H7 (cell line): Measurements from ENCODE around the gene CD4. TPM values are rescaled to one million over a fixed set of nuclear protein-coding genes. Genes with fewer than 3 reads are reported as not detected.

Experiments
- DNase-seq: peaks from one replicate; pipeline ENCODE4 v3.0.0; 2012
- H3K27me3 ChIP-seq: 2 replicates; pipeline ENCODE4 v1.6.0; 2011; ENCODE audit warnings: mild to moderate bottlenecking, low read length; ENCODE audit not compliant: control insufficient read depth, insufficient read depth
- H3K36me3 ChIP-seq: replicated peaks from 2 replicates; pipeline ENCODE4 v1.5.1; 2011; ENCODE audit warnings: low read length; ENCODE audit not compliant: control insufficient read depth, insufficient read depth
- H3K4me3 ChIP-seq: 2 replicates; pipeline ENCODE4 v1.5.1; 2011; ENCODE audit warnings: low read depth, mild to moderate bottlenecking, control low read depth, low read length, moderate library complexity; ENCODE audit not compliant: insufficient read depth
- total RNA-seq: library from RNA; depleted of rRNA; stranded (reverse); fragments of >200 nt; shearing (Covaris generic); gene quantifications from 2 replicates; pipeline ENCODE4 v1.2.3, GENCODE V29; 2014

The CD4 gene
- total RNA-seq, 1 experiment from 2014 or later = 0.66 TPM

DNA sequence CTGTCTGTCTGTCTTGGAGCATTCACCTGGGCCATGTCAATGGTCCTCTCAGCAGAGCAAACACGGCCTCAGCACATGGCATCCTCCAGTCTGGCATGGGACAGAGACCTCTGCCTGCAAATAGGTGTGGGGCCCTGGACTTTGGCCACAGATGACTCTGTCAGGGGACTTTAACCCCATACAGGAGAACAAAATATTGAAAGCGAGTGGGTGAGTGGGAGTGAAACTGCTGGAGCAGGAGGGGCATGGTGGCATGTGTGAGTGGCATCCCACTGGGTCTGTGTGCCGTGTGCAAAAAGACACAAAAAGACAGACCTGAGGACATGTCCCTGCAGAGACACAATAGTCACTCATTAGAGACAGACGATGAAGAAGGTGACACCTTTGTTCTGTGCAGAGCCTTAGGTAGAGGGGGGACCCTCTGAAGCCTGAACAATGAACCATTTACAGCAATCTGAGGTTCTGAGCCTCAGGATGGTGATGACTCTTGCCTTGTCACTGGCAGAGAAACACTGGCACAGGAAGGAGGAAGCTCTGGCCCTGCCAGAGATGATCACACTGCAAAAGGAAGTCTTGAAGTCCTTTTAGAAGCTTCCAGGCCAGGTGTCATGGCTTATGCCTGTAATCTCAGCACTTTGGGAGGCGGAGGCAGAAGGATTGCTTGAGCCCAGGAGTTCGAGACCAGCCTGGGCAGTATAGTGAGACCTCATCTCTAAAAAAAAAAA is 9.5 kb upstream of the CD4 start:
- H3K4me3 ChIP-seq = no peak overlapping the region
- DNase-seq = no peak
- peaks cover 34% of the 10 kb centered on the region for H3K27me3 ChIP-seq
- no peaks in the 10 kb centered on the region for H3K36me3 ChIP-seq

DNA sequence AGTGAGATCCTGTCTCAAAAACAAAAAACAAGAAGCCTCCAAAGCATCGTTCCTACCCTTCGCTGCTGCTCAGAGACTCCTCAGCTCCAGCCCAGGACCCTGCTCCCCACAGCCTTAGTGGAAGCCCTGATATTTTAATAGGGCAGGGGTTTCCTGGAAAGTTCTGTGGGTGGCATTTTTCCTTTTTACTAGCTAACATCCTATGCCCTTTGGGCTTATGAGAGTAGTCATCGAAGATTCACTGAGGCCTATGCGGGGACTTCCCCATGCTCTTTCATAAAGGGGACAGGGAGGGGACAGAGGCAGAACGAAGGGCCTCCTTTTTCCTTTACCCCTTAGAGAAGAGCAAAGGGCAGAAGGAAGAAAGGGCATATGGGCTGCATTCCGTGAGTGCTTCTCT is 8.8 kb upstream of the CD4 start:
- no peak overlapping the region for H3K4me3 ChIP-seq
- no peak for DNase-seq
- no peaks in the 10 kb centered on the region for H3K36me3 ChIP-seq
- peaks cover 27% of the 10 kb centered on the region for H3K27me3 ChIP-seq

- H3K36me3 ChIP-seq = no peaks in the 10 kb centered on the region
- no peak overlapping the region for H3K4me3 ChIP-seq
- no peak for DNase-seq
- H3K27me3 ChIP-seq = peaks cover 16% of the 10 kb centered on the region
Observed at GRCh38 chr12:6782119-6782518, 7.2 kb upstream of the CD4 start.

DNA sequence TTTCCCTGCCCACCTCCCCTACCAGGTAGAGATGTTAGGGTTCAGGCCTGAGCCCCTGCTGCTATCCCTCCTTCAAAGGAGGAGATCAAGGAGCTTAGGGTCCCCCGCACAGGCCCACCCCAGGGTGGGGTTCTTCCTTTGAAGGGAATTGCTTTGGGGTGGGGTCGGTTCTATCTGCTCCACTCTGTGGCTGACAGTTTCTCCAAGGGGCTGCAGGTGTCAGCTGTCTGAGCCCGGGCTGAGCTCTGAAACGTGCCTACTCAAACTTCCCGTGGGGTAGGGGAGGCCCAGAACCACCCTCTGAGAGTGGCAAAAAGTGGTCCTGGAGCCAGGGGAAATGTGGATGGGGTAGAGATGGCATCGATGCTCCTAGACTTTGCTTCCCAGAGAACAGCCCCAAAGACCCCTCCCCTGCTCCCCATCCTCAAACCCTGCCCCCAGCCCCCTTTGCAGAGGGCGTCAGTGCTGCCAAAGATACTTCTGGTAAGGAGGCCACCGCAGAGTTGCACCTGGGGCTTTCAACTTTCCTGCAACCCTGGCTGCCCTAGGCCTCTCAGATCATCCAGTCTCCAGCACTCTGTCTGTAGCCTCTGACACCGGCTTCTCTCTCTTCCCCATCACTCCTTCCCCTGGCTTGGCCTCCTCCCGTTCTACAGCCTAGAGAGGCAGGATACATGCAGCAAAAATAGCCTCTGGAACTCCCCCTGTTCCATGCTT is 6.3 kb upstream of the CD4 start:
- DNase-seq = no peak

DNA sequence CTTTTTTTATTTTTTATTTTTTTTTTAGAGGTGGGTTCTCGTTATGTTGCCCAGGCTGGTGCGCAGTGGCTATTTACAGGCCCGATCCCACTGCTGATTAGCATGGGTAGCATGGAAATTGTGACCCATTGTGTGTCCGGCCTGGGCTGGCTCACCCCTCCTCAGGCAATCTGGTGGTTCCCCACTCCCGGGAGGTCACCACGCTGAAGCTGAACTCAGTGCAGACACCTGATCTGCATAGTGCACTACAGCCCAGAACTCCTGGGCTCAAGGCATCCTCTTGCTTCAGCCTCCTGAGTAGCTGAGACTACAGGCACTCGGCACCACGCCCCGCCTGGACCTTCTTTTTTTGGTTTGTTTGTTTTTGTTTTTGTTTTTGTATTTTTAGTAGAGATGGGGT is 5.5 kb upstream of the CD4 start:
- H3K27me3 ChIP-seq = no peaks in the 10 kb centered on the region; the same call in 1 of the 2 replicates
- DNase-seq = no peak
- H3K4me3 ChIP-seq = no peak overlapping the region
- no peaks in the 10 kb centered on the region for H3K36me3 ChIP-seq

More for the DNA sequence above, 6.3 kb upstream of the CD4 start:
- Histone ChIP-seq H3K36me3 (no peaks in the 10 kb centered on the region), H3K4me3 (no peak overlapping the region), H3K27me3 (peaks cover 7% of the 10 kb centered on the region)

- DNase-seq = no peak
- H3K27me3 ChIP-seq = no peaks in the 10 kb centered on the region; the same call in none of the 2 replicates
Observed at GRCh38 chr12:6784296-6784695, 5.0 kb upstream of the CD4 start.

GRCh38 chr12:6784761-6785160 is 4.6 kb upstream of the CD4 start:
- no peak overlapping the region for H3K4me3 ChIP-seq
- DNase-seq = no peak
- no peaks in the 10 kb centered on the region for H3K36me3 ChIP-seq
- peaks cover 4% of the 10 kb centered on the region for H3K27me3 ChIP-seq

More at GRCh38 chr12:6784296-6784695, 5.0 kb upstream of the CD4 start:
- H3K36me3 ChIP-seq = no peaks in the 10 kb centered on the region
- H3K4me3 ChIP-seq = no peak overlapping the region

- DNase-seq = peak; percentile 48
- Histone ChIP-seq H3K27me3 (peaks cover 4% of the 10 kb centered on the region), H3K36me3 (no peaks in the 10 kb centered on the region), H3K4me3 (no peak overlapping the region)
Observed at GRCh38 chr12:6786416-6787094, 2.8 kb upstream of the CD4 start.

- Histone ChIP-seq H3K4me3 (no peak overlapping the region), H3K36me3 (no peaks in the 10 kb centered on the region), H3K27me3 (peaks cover 4% of the 10 kb centered on the region)
- DNase-seq = no peak
Observed at GRCh38 chr12:6787309-6787708, 2.0 kb upstream of the CD4 start.

GRCh38 chr12:6790496-6791150 is 1.3 kb downstream of the CD4 start:
- no peaks in the 10 kb centered on the region for H3K36me3 ChIP-seq
- peaks cover 4% of the 10 kb centered on the region for H3K27me3 ChIP-seq
- DNase-seq = no peak
- no peak overlapping the region for H3K4me3 ChIP-seq

GRCh38 chr12:6791931-6792520 is 2.7 kb downstream of the CD4 start:
- DNase-seq = peak; percentile 28
- no peak overlapping the region for H3K4me3 ChIP-seq
- H3K27me3 ChIP-seq = peaks cover 4% of the 10 kb centered on the region
- H3K36me3 ChIP-seq = no peaks in the 10 kb centered on the region

DNA sequence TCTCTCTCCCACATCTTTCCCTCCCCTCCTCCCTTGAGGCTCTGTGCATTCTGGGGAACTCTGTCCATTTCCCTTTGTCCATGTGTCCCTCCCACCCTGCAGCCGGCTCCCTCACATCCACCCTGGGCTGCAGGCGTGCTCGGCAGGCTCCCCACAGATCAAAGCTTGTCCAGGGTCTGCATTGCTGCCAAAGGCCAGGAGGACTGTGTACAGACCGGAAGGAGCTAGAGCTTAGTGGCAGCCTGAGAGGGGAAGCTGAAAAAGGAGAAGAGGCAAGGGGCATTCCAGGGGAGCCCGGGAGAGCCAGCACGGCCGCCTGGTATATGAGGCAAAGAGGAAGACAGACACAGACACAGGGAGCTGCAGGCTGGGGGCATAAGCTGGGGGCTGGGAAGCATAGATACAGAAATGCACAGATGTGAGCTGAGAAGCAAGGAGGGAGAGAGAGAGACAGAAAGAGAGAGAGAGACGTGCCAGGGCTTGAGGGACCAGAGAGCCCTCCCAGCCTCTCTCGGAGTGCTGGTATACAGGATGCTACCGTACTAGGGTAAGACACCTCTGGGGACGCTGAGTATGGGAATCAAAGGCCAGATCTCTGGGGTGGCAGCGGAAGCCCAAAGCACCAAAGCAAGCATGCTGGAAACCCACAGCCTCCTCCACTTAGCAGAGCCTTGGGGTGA is 3.3 kb downstream of the CD4 start:
- no peak overlapping the region for H3K4me3 ChIP-seq
- no peaks in the 10 kb centered on the region for H3K36me3 ChIP-seq
- peaks cover 4% of the 10 kb centered on the region for H3K27me3 ChIP-seq
- peak; percentile 35 for DNase-seq

DNA sequence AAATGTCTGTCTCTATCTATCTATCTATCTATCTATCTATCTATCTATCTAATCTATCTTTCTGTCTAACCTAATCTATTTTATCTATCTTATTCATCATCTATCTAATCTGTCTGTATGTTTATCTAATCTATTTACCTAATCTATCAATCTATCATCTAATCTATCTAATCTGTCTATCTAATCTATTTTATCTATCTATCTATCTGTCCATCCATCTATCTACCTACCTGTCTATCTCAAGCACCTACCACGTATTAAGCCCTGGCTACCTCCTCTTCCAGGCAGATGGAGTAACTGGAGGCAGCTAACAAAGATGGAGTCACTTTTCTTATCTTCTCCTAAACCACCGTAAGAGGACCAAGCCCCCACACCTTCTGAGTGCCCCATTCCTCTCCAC is 5.8 kb downstream of the CD4 start:
- H3K36me3 ChIP-seq = no peaks in the 10 kb centered on the region
- no peak for DNase-seq
- H3K4me3 ChIP-seq = no peak overlapping the region
- no peaks in the 10 kb centered on the region; the same call in 1 of the 2 replicates for H3K27me3 ChIP-seq

GRCh38 chr12:6796576-6796975 is 7.2 kb downstream of the CD4 start:
- Histone ChIP-seq H3K36me3 (no peaks in the 10 kb centered on the region), H3K27me3 (no peaks in the 10 kb centered on the region), H3K4me3 (no peak overlapping the region)
- DNase-seq = no peak
